Measurements from ENCODE around the gene PAQR7. TPM values are rescaled to one million over a fixed set of nuclear protein-coding genes. Genes with fewer than 3 reads are reported as not detected.

The PAQR7 gene
- total and polyA plus RNA-seq, 2 experiments from 2014 or later = 4.0 to 5.2 TPM

GRCh38 chr1:25904943-25905679 lies 29.6 kb upstream of the PAQR7 start:
- H3K36me3 ChIP-seq (ENCODE audit: insufficient read depth) = peaks cover 38% of the 10 kb centered on the region
- Mint-ChIP-seq H3K9me3 (no peaks in the 10 kb centered on the region), H3K27ac (peak overlapping the region; percentile 84), H3K4me3 (peak overlapping the region; percentile 95), H3K36me3 (ENCODE audit: low read depth) (peaks cover 49% of the 10 kb centered on the region), H3K4me1 (peaks cover 27% of the 10 kb centered on the region), H3K27me3 (ENCODE audit: insufficient read depth, low read depth, poor library complexity) (peaks cover 9% of the 10 kb centered on the region)
- peaks cover 47% of the 10 kb centered on the region for H3K79me2 ChIP-seq (replicated peaks; ENCODE audit: insufficient read depth)
- DNase-seq (ENCODE audit: low spot score) (peak; percentile 95), ATAC-seq (peak; percentile 71)
- H3K9me2 ChIP-seq (ENCODE audit: insufficient read depth) = no peaks in the 10 kb centered on the region
- TF ChIP-seq CTCF (conservative IDR thresholded peaks at IDR 0.05; ENCODE audit: low read depth in 2 of 2) (peak in 1 of 2 experiments; percentile 26; a peak in 2 of 4 replicates), NANOG (IDR thresholded peaks at IDR 0.05; ENCODE audit: borderline replicate concordance) (no peak)
- TF ChIP-seq, protein P1, sequence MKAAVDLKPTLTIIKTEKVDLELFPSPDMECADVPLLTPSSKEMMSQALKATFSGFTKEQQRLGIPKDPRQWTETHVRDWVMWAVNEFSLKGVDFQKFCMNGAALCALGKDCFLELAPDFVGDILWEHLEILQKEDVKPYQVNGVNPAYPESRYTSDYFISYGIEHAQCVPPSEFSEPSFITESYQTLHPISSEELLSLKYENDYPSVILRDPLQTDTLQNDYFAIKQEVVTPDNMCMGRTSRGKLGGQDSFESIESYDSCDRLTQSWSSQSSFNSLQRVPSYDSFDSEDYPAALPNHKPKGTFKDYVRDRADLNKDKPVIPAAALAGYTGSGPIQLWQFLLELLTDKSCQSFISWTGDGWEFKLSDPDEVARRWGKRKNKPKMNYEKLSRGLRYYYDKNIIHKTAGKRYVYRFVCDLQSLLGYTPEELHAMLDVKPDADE (IDR thresholded peaks at IDR 0.05) = 0 out of 2 replicates have a peak, but pooled peaks have one; percentile 7
- H3K4me3 ChIP-seq = peak overlapping the region; percentile 96
- no peak overlapping the region for H2AFZ ChIP-seq
- H3K4me1 ChIP-seq (ENCODE audit: insufficient read depth) = peaks cover 22% of the 10 kb centered on the region
- peak overlapping the region; percentile 95 for H3K27ac ChIP-seq (ENCODE audit: low read depth)
- H4K20me1 ChIP-seq (replicated peaks; ENCODE audit: insufficient read depth) = peaks cover 27% of the 10 kb centered on the region
- H3K27me3 ChIP-seq (ENCODE audit: insufficient read depth) = no peaks in the 10 kb centered on the region
- peak overlapping the region; percentile 99 for H3K4me2 ChIP-seq
- H3F3A ChIP-seq (replicated peaks; ENCODE audit: low read depth) = peaks cover 17% of the 10 kb centered on the region

- ATAC-seq = no peak
- H3K27ac Mint-ChIP-seq = no peak overlapping the region
- H3K27me3 ChIP-seq (ENCODE audit: insufficient read depth) = no peaks in the 10 kb centered on the region
- no peaks in the 10 kb centered on the region for H3K9me2 ChIP-seq (ENCODE audit: insufficient read depth)
- peak overlapping the region; percentile 11; the same call in 1 of the 2 replicates for H3K27ac ChIP-seq (ENCODE audit: low read depth)
- no peak overlapping the region for H2AFZ ChIP-seq
- peaks cover 37% of the 10 kb centered on the region for H4K20me1 ChIP-seq (replicated peaks; ENCODE audit: insufficient read depth)
- H3K36me3 ChIP-seq (ENCODE audit: insufficient read depth) = peaks cover 49% of the 10 kb centered on the region
- H3K4me3 Mint-ChIP-seq = peak overlapping the region; percentile 95
- H3F3A ChIP-seq (replicated peaks; ENCODE audit: low read depth) = peaks cover 28% of the 10 kb centered on the region
- no peak for DNase-seq (ENCODE audit: low spot score)
- H3K9me3 Mint-ChIP-seq = no peaks in the 10 kb centered on the region
- H3K4me1 Mint-ChIP-seq = peaks cover 27% of the 10 kb centered on the region
- peaks cover 61% of the 10 kb centered on the region for H3K36me3 Mint-ChIP-seq (ENCODE audit: low read depth)
- peak overlapping the region; percentile 99 for H3K4me2 ChIP-seq
- H3K27me3 Mint-ChIP-seq (ENCODE audit: insufficient read depth, low read depth, poor library complexity) = peaks cover 9% of the 10 kb centered on the region
- peaks cover 47% of the 10 kb centered on the region for H3K79me2 ChIP-seq (replicated peaks; ENCODE audit: insufficient read depth)
- peak overlapping the region; percentile 96; the same call in 1 of the 2 replicates for H3K4me3 ChIP-seq
- TF ChIP-seq ZNF114 (CRISPR knock-in tag; IDR thresholded peaks at IDR 0.05) (no peak), JUNB (IDR thresholded peaks at IDR 0.05; ENCODE audit: unreplicated experiment) (no peak), NANOG (IDR thresholded peaks at IDR 0.05; ENCODE audit: borderline replicate concordance) (no peak), POLR2AphosphoS5 (IDR thresholded peaks at IDR 0.05; ENCODE audit: low read depth) (no peak)
- TF ChIP-seq, protein P2, sequence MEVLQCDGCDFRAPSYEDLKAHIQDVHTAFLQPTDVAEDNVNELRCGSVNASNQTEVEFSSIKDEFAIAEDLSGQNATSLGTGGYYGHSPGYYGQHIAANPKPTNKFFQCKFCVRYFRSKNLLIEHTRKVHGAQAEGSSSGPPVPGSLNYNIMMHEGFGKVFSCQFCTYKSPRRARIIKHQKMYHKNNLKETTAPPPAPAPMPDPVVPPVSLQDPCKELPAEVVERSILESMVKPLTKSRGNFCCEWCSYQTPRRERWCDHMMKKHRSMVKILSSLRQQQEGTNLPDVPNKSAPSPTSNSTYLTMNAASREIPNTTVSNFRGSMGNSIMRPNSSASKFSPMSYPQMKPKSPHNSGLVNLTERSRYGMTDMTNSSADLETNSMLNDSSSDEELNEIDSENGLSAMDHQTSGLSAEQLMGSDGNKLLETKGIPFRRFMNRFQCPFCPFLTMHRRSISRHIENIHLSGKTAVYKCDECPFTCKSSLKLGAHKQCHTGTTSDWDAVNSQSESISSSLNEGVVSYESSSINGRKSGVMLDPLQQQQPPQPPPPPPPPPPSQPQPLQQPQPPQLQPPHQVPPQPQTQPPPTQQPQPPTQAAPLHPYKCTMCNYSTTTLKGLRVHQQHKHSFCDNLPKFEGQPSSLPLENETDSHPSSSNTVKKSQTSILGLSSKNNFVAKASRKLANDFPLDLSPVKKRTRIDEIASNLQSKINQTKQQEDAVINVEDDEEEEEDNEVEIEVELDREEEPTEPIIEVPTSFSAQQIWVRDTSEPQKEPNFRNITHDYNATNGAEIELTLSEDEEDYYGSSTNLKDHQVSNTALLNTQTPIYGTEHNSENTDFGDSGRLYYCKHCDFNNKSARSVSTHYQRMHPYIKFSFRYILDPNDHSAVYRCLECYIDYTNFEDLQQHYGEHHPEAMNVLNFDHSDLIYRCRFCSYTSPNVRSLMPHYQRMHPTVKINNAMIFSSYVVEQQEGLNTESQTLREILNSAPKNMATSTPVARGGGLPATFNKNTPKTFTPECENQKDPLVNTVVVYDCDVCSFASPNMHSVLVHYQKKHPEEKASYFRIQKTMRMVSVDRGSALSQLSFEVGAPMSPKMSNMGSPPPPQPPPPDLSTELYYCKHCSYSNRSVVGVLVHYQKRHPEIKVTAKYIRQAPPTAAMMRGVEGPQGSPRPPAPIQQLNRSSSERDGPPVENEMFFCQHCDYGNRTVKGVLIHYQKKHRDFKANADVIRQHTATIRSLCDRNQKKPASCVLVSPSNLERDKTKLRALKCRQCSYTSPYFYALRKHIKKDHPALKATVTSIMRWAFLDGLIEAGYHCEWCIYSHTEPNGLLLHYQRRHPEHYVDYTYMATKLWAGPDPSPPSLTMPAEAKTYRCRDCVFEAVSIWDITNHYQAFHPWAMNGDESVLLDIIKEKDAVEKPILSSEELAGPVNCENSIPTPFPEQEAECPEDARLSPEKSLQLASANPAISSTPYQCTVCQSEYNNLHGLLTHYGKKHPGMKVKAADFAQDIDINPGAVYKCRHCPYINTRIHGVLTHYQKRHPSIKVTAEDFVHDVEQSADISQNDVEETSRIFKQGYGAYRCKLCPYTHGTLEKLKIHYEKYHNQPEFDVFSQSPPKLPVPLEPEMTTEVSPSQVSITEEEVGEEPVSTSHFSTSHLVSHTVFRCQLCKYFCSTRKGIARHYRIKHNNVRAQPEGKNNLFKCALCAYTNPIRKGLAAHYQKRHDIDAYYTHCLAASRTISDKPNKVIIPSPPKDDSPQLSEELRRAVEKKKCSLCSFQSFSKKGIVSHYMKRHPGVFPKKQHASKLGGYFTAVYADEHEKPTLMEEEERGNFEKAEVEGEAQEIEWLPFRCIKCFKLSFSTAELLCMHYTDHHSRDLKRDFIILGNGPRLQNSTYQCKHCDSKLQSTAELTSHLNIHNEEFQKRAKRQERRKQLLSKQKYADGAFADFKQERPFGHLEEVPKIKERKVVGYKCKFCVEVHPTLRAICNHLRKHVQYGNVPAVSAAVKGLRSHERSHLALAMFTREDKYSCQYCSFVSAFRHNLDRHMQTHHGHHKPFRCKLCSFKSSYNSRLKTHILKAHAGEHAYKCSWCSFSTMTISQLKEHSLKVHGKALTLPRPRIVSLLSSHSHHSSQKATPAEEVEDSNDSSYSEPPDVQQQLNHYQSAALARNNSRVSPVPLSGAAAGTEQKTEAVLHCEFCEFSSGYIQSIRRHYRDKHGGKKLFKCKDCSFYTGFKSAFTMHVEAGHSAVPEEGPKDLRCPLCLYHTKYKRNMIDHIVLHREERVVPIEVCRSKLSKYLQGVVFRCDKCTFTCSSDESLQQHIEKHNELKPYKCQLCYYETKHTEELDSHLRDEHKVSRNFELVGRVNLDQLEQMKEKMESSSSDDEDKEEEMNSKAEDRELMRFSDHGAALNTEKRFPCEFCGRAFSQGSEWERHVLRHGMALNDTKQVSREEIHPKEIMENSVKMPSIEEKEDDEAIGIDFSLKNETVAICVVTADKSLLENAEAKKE (CRISPR knock-in tag; IDR thresholded peaks at IDR 0.05) = no peak
- H3K4me1 ChIP-seq (ENCODE audit: insufficient read depth) = peaks cover 22% of the 10 kb centered on the region
These were observed 28.5 kb upstream of the PAQR7 start for GRCh38 chr1:25903986-25904385.

All from GM23338 (cell line).